SK-N-SH (cell line): ENCODE results near the gene SLC2A5.

Source experiments
- CTCF ChIP-seq: fragments of 200-600 bp; sonication (generic); IDR thresholded peaks from 2 replicates; pipeline ENCODE4 v1.6.1; 2017; ENCODE audit warnings: antibody characterized with exemption, mild to moderate bottlenecking, moderate library complexity
- EP300 ChIP-seq, 2 experiments: IDR thresholded peaks; 2 replicates each; pipeline versions ENCODE4 v1.4.0 to v1.6.1; 2012; ENCODE audit warnings: borderline replicate concordance in 1 of 2, low read depth in 1 of 2, low read length in 1 of 2
- REST ChIP-seq: IDR thresholded peaks from 2 replicates; pipeline ENCODE4 v1.6.1; 2012; ENCODE audit warnings: mild to moderate bottlenecking, low read depth, low read length, moderate library complexity
- RFX5 ChIP-seq: IDR thresholded peaks from 2 replicates; pipeline ENCODE4 v1.6.1; 2012; ENCODE audit warnings: mild to moderate bottlenecking, improper control_type of control experiment, low read length
- SIN3A ChIP-seq: IDR thresholded peaks from 2 replicates; pipeline ENCODE4 v1.6.1; 2012; ENCODE audit warnings: low read depth, mild to moderate bottlenecking, low read length, moderate library complexity, borderline replicate concordance
- YY1 ChIP-seq: IDR thresholded peaks from 2 replicates; pipeline ENCODE4 v1.4.0; 2012; ENCODE audit warnings: low read depth, mild to moderate bottlenecking

- no peak for TF ChIP-seq YY1
- TF ChIP-seq EP300 (IDR thresholded peaks at IDR 0.05; ENCODE audit: borderline replicate concordance in 1 of 2, low read depth in 1 of 2, low read length in 1 of 2), result no peak
- TF ChIP-seq CTCF, result no peak
- TF ChIP-seq RFX5, result no peak
- no peak for TF ChIP-seq REST
- no peak for TF ChIP-seq SIN3A
Observed at GRCh38 chr1:9106286-9106685, 36.9 kb upstream of the SLC2A5 start.
